ES-I3 (cell line): Measurements from ENCODE around the gene CCM2.

Source experiments
- H3K36me3 ChIP-seq: 2 replicates; pipeline ENCODE4 v1.6.1; 2013; ENCODE audit warnings: mild to moderate bottlenecking, low read length, control low read depth, moderate library complexity; ENCODE audit not compliant: insufficient read depth
- H3K4me1 ChIP-seq: 2 replicates; pipeline ENCODE4 v1.6.1; 2013; ENCODE audit warnings: mild to moderate bottlenecking, control low read depth, low read length; ENCODE audit not compliant: insufficient read depth
- H3K9ac ChIP-seq: 2 replicates; pipeline ENCODE4 v1.6.1; 2013; ENCODE audit warnings: low read depth, mild to moderate bottlenecking, low read length, moderate library complexity
- H3K9me3 ChIP-seq: 2 replicates; pipeline ENCODE4 v1.6.1; 2013; ENCODE audit warnings: mild to moderate bottlenecking, low read length, moderate library complexity; ENCODE audit not compliant: control insufficient read depth, insufficient read depth

CCM2 gene

GRCh38 chr7:44998153-44998871 is 1.7 kb upstream of the CCM2 start:
- H3K36me3 ChIP-seq, result no peaks in the 10 kb centered on the region
- peak overlapping the region; percentile 99; the same call in 1 of the 2 replicates for H3K9ac ChIP-seq
- H3K9me3 ChIP-seq, result no peaks in the 10 kb centered on the region
- 0 out of 2 replicates have a peak, but pooled peaks cover 5% of the 10 kb centered on the region for H3K4me1 ChIP-seq

GRCh38 chr7:44999245-45000092 is 532 bp upstream of the CCM2 start:
- peak overlapping the region; percentile 99 for H3K9ac ChIP-seq
- no peaks in the 10 kb centered on the region for H3K9me3 ChIP-seq
- no peaks in the 10 kb centered on the region for H3K36me3 ChIP-seq
- H3K4me1 ChIP-seq, result 0 out of 2 replicates have a peak, but pooled peaks cover 5% of the 10 kb centered on the region

GRCh38 chr7:45001138-45001694 is 1.2 kb downstream of the CCM2 start:
- H3K9ac ChIP-seq, result peak overlapping the region; percentile 51; the same call in 1 of the 2 replicates
- H3K4me1 ChIP-seq, result 0 out of 2 replicates have a peak, but pooled peaks cover 5% of the 10 kb centered on the region

GRCh38 chr7:45001826-45002225 is 1.8 kb downstream of the CCM2 start:
- Histone ChIP-seq H3K4me1 (0 out of 2 replicates have a peak, but pooled peaks cover 5% of the 10 kb centered on the region), H3K9me3 (no peaks in the 10 kb centered on the region), H3K36me3 (no peaks in the 10 kb centered on the region), H3K9ac (no peak overlapping the region)

More at GRCh38 chr7:45001138-45001694, 1.2 kb downstream of the CCM2 start:
- H3K36me3 ChIP-seq, result no peaks in the 10 kb centered on the region
- H3K9me3 ChIP-seq, result no peaks in the 10 kb centered on the region

GRCh38 chr7:45003789-45004188 is 3.8 kb downstream of the CCM2 start:
- H3K36me3 ChIP-seq, result no peaks in the 10 kb centered on the region
- 0 out of 2 replicates have a peak, but pooled peaks cover 5% of the 10 kb centered on the region for H3K4me1 ChIP-seq
- no peak overlapping the region for H3K9ac ChIP-seq
- no peaks in the 10 kb centered on the region for H3K9me3 ChIP-seq

GRCh38 chr7:45007106-45007505 is 7.1 kb downstream of the CCM2 start:
- no peaks in the 10 kb centered on the region for H3K36me3 ChIP-seq
- H3K9me3 ChIP-seq, result no peaks in the 10 kb centered on the region
- no peaks in the 10 kb centered on the region for H3K4me1 ChIP-seq
- H3K9ac ChIP-seq, result no peak overlapping the region

GRCh38 chr7:45007571-45008328 is 7.7 kb downstream of the CCM2 start:
- Histone ChIP-seq H3K9me3 (no peaks in the 10 kb centered on the region), H3K36me3 (no peaks in the 10 kb centered on the region), H3K9ac (no peak overlapping the region), H3K4me1 (no peaks in the 10 kb centered on the region)

- Histone ChIP-seq H3K9me3 (peaks cover 5% of the 10 kb centered on the region), H3K4me1 (no peaks in the 10 kb centered on the region), H3K9ac (no peak overlapping the region), H3K36me3 (no peaks in the 10 kb centered on the region)
Measured at GRCh38 chr7:45013465-45013967, 13.5 kb downstream of the CCM2 start.

- H3K4me1 ChIP-seq, result no peaks in the 10 kb centered on the region
- no peaks in the 10 kb centered on the region for H3K36me3 ChIP-seq
- no peak overlapping the region for H3K9ac ChIP-seq
- H3K9me3 ChIP-seq, result peaks cover 5% of the 10 kb centered on the region
Measured at GRCh38 chr7:45015313-45015712, 15.3 kb downstream of the CCM2 start.

- Histone ChIP-seq H3K9ac (no peak overlapping the region), H3K4me1 (no peaks in the 10 kb centered on the region), H3K9me3 (peaks cover 5% of the 10 kb centered on the region), H3K36me3 (no peaks in the 10 kb centered on the region)
Measured at GRCh38 chr7:45017253-45017652, 17.3 kb downstream of the CCM2 start.

GRCh38 chr7:45020915-45021314 is 20.9 kb downstream of the CCM2 start:
- Histone ChIP-seq H3K36me3 (no peaks in the 10 kb centered on the region), H3K9ac (no peak overlapping the region), H3K9me3 (peaks cover 11% of the 10 kb centered on the region), H3K4me1 (no peaks in the 10 kb centered on the region)

- H3K9ac ChIP-seq, result no peak overlapping the region
- H3K4me1 ChIP-seq, result no peaks in the 10 kb centered on the region
- H3K36me3 ChIP-seq, result no peaks in the 10 kb centered on the region
- H3K9me3 ChIP-seq, result peaks cover 11% of the 10 kb centered on the region
Measured at GRCh38 chr7:45021604-45022296, 21.7 kb downstream of the CCM2 start.

- H3K9me3 ChIP-seq, result peaks cover 6% of the 10 kb centered on the region; the same call in 1 of the 2 replicates
- H3K4me1 ChIP-seq, result no peaks in the 10 kb centered on the region
- no peak overlapping the region for H3K9ac ChIP-seq
- H3K36me3 ChIP-seq, result no peaks in the 10 kb centered on the region
Measured at GRCh38 chr7:45024126-45024744, 24.2 kb downstream of the CCM2 start.
